ENCODE data around the gene POLR2C. TPM values are rescaled to one million over a fixed set of nuclear protein-coding genes. Genes with fewer than 3 reads are reported as not detected.

POLR2C gene
- total and polyA plus RNA-seq, 5 donors from 2014 or later = 41.9 to 79.8 (median 46.7) TPM

DNA sequence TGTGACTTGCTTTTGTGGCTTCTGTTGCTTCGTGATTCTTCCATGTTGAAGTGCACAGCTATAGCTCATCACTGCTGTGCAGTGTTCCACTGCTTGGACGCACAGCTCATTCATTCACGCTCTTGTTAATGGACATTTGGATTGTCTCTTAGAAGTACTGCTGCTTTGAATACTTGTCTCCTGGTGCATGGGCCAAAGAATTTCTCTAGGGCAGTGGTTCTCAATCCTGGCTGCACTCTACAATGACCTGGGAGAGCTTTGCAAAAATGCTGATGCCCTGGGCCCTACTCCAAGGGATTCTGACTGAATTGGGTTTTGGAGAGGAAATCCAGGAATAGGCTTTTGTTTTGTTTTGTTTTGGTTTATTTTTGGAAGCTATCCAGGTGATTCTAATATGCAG lies 37.9 kb upstream of the POLR2C start:
- Histone ChIP-seq H3K36me3 (ENCODE audit: control insufficient read depth, insufficient read depth, low read length) (peaks cover 23% of the 10 kb centered on the region), H3K4me1 (ENCODE audit: control insufficient read depth, insufficient read depth, low read length, poor library complexity, severe bottlenecking) (no peaks in the 10 kb centered on the region), H3K27ac (ENCODE audit: insufficient read depth, low read length, poor library complexity, severe bottlenecking) (no peak overlapping the region), H3K27me3 (ENCODE audit: control insufficient read depth, insufficient read depth, low read length) (no peaks in the 10 kb centered on the region), H3K4me3 (ENCODE audit: low read depth, low read length) (no peak overlapping the region), H3K9me3 (ENCODE audit: control insufficient read depth in 2 of 2, low read length in 2 of 2) (no peaks in the 10 kb centered on the region)
- Mint-ChIP-seq H3K9me3 (no peaks in the 10 kb centered on the region), H3K36me3 (peaks cover 20% of the 10 kb centered on the region), H3K27me3 (peaks cover 3% of the 10 kb centered on the region), H3K27ac (peak overlapping the region in 1 of 3 donors; percentile 9), H3K4me3 (no peak overlapping the region), H3K4me1 (peaks cover 0 to 2% (median under 1%) of the 10 kb centered on the region in 4 donors)
- ATAC-seq (ENCODE audit: low read depth in 2 of 2) = no peak
- no peak for DNase-seq

- no peaks in the 10 kb centered on the region for H3K27me3 Mint-ChIP-seq
- H3K36me3 Mint-ChIP-seq = peaks cover 35% of the 10 kb centered on the region
- H3K27ac Mint-ChIP-seq = no peak overlapping the region
- H3K9me3 Mint-ChIP-seq = no peaks in the 10 kb centered on the region
- H3K4me3 ChIP-seq (ENCODE audit: low read depth, low read length) = no peak overlapping the region
- H3K36me3 ChIP-seq (ENCODE audit: control insufficient read depth, insufficient read depth, low read length) = peaks cover 40% of the 10 kb centered on the region
- peaks cover 0 to 4% (median under 1%) of the 10 kb centered on the region in 4 donors for H3K4me1 Mint-ChIP-seq
- no peak overlapping the region for H3K4me3 Mint-ChIP-seq
- H3K4me1 ChIP-seq (ENCODE audit: control insufficient read depth, insufficient read depth, low read length, poor library complexity, severe bottlenecking) = no peaks in the 10 kb centered on the region
- H3K27me3 ChIP-seq (ENCODE audit: control insufficient read depth, insufficient read depth, low read length) = no peaks in the 10 kb centered on the region
- DNase-seq = no peak
- no peak overlapping the region for H3K27ac ChIP-seq (ENCODE audit: insufficient read depth, low read length, poor library complexity, severe bottlenecking)
- no peaks in the 10 kb centered on the region for H3K9me3 ChIP-seq (ENCODE audit: control insufficient read depth in 2 of 2, low read length in 2 of 2)
- ATAC-seq (ENCODE audit: low read depth in 2 of 2) = no peak
Observed at GRCh38 chr16:57426356-57426755, 36.1 kb upstream of the POLR2C start.

- peaks cover 48% of the 10 kb centered on the region for H3K36me3 ChIP-seq (ENCODE audit: control insufficient read depth, insufficient read depth, low read length)
- no peak overlapping the region for H3K27ac Mint-ChIP-seq
Observed at GRCh38 chr16:57427307-57427706, 35.2 kb upstream of the POLR2C start.

DNA sequence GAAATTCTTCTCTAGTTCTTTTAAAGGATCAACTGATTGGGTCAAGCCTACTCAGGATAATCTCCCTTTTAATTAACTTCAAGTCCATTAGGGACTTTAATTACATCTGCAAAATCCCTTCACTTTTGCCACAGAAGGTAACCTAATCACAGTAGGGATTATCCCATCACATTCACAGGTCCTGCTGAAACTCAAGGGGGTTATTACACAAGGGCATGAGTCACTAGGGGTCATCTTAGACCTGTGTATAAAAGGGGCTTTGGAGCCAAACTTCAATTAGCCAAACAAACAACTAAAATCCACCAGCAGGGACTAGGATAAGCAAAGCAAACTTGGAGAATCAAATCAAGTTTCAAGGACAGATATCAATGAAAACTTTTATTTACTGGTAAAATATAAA lies 34.7 kb upstream of the POLR2C start:
- no peak for ATAC-seq (ENCODE audit: low read depth in 2 of 2)
- H3K36me3 Mint-ChIP-seq = peaks cover 42% of the 10 kb centered on the region
- Histone ChIP-seq H3K4me1 (ENCODE audit: control insufficient read depth, insufficient read depth, low read length, poor library complexity, severe bottlenecking) (no peaks in the 10 kb centered on the region), H3K36me3 (ENCODE audit: control insufficient read depth, insufficient read depth, low read length) (peaks cover 53% of the 10 kb centered on the region), H3K9me3 (ENCODE audit: control insufficient read depth in 2 of 2, low read length in 2 of 2) (no peaks in the 10 kb centered on the region), H3K27ac (ENCODE audit: insufficient read depth, low read length, poor library complexity, severe bottlenecking) (no peak overlapping the region), H3K4me3 (ENCODE audit: low read depth, low read length) (no peak overlapping the region), H3K27me3 (ENCODE audit: control insufficient read depth, insufficient read depth, low read length) (no peaks in the 10 kb centered on the region)
- H3K4me1 Mint-ChIP-seq = peaks cover 0 to 4% (median 0%) of the 10 kb centered on the region in 4 donors
- no peak for DNase-seq
- H3K9me3 Mint-ChIP-seq = no peaks in the 10 kb centered on the region
- no peak overlapping the region for H3K27ac Mint-ChIP-seq
- H3K27me3 Mint-ChIP-seq = no peaks in the 10 kb centered on the region
- no peak overlapping the region for H3K4me3 Mint-ChIP-seq

More at GRCh38 chr16:57427307-57427706, 35.2 kb upstream of the POLR2C start:
- no peaks in the 10 kb centered on the region for H3K4me1 ChIP-seq (ENCODE audit: control insufficient read depth, insufficient read depth, low read length, poor library complexity, severe bottlenecking)
- no peak overlapping the region for H3K27ac ChIP-seq (ENCODE audit: insufficient read depth, low read length, poor library complexity, severe bottlenecking)
- H3K4me3 Mint-ChIP-seq = no peak overlapping the region
- peaks cover 37% of the 10 kb centered on the region for H3K36me3 Mint-ChIP-seq
- H3K27me3 ChIP-seq (ENCODE audit: control insufficient read depth, insufficient read depth, low read length) = no peaks in the 10 kb centered on the region
- ATAC-seq (ENCODE audit: low read depth in 2 of 2) (no peak), DNase-seq (no peak)
- no peak overlapping the region for H3K4me3 ChIP-seq (ENCODE audit: low read depth, low read length)
- no peaks in the 10 kb centered on the region for H3K9me3 Mint-ChIP-seq
- H3K9me3 ChIP-seq (ENCODE audit: control insufficient read depth in 2 of 2, low read length in 2 of 2) = no peaks in the 10 kb centered on the region
- no peaks in the 10 kb centered on the region for H3K27me3 Mint-ChIP-seq
- peaks cover 0 to 4% (median under 1%) of the 10 kb centered on the region in 4 donors for H3K4me1 Mint-ChIP-seq

DNA sequence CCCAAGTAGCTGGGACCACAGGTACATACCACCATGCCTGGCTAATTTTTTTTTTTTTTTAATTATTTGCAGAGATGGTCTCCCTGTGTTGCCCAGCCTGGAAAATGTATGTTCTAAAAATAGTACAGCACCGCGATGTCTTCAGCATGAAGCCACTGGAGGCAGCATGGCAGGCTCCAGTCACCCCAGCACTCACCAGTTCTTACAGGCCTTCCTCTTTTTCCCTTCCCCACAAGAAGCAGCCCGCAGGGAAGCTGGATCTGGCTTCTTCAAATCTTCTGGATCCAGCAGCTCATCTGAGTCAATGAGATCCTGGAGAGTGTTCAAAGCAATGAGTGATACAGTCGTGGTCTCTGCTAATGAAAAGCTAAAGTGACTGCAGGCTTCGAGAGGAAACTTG lies 31.5 kb upstream of the POLR2C start:
- no peaks in the 10 kb centered on the region for H3K27me3 Mint-ChIP-seq
- H3K4me3 Mint-ChIP-seq = no peak overlapping the region
- H3K27ac Mint-ChIP-seq = no peak overlapping the region
- Histone ChIP-seq H3K4me1 (ENCODE audit: control insufficient read depth, insufficient read depth, low read length, poor library complexity, severe bottlenecking) (no peaks in the 10 kb centered on the region), H3K27me3 (ENCODE audit: control insufficient read depth, insufficient read depth, low read length) (no peaks in the 10 kb centered on the region), H3K36me3 (ENCODE audit: control insufficient read depth, insufficient read depth, low read length) (peaks cover 80% of the 10 kb centered on the region), H3K9me3 (ENCODE audit: control insufficient read depth in 2 of 2, low read length in 2 of 2) (no peaks in the 10 kb centered on the region), H3K27ac (ENCODE audit: insufficient read depth, low read length, poor library complexity, severe bottlenecking) (no peak overlapping the region), H3K4me3 (ENCODE audit: low read depth, low read length) (no peak overlapping the region)
- DNase-seq (no peak), ATAC-seq (ENCODE audit: low read depth in 2 of 2) (no peak)
- peaks cover 0 to 4% (median 1%) of the 10 kb centered on the region in 4 donors for H3K4me1 Mint-ChIP-seq
- no peaks in the 10 kb centered on the region for H3K9me3 Mint-ChIP-seq
- H3K36me3 Mint-ChIP-seq = peaks cover 58% of the 10 kb centered on the region

DNA sequence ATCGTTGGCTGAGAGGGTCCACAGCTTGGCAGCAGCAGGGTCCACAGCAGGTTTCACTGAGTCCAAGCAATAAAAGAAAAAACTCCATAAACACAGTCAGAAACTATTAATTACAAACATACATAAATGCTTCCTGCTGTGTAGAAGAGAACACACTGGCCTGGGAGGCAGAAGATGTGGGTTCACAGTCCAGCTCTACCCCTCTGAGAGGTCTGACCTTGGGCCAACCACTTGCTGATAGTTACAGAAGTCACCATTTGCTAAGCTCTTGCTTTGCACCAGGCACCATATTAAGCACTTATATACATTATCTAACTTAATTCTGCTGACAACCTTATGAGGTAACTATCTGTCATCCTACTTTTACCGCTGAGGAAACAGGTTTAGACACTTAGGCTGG lies 30.0 kb upstream of the POLR2C start:
- H3K9me3 Mint-ChIP-seq = no peaks in the 10 kb centered on the region
- ATAC-seq (ENCODE audit: low read depth in 2 of 2) = no peak
- Histone ChIP-seq H3K4me1 (ENCODE audit: control insufficient read depth, insufficient read depth, low read length, poor library complexity, severe bottlenecking) (no peaks in the 10 kb centered on the region), H3K9me3 (ENCODE audit: control insufficient read depth in 2 of 2, low read length in 2 of 2) (no peaks in the 10 kb centered on the region), H3K27me3 (ENCODE audit: control insufficient read depth, insufficient read depth, low read length) (no peaks in the 10 kb centered on the region), H3K4me3 (ENCODE audit: low read depth, low read length) (no peak overlapping the region), H3K36me3 (ENCODE audit: control insufficient read depth, insufficient read depth, low read length) (peaks cover 80% of the 10 kb centered on the region), H3K27ac (ENCODE audit: insufficient read depth, low read length, poor library complexity, severe bottlenecking) (no peak overlapping the region)
- peaks cover 56% of the 10 kb centered on the region for H3K36me3 Mint-ChIP-seq
- peaks cover 0 to 4% (median 1%) of the 10 kb centered on the region in 4 donors for H3K4me1 Mint-ChIP-seq
- H3K27ac Mint-ChIP-seq = peak overlapping the region in 2 of 3 donors; percentile 22 to 44
- no peak overlapping the region for H3K4me3 Mint-ChIP-seq
- DNase-seq = no peak
- no peaks in the 10 kb centered on the region for H3K27me3 Mint-ChIP-seq

- H3K27ac Mint-ChIP-seq = peak overlapping the region in 2 of 3 donors; percentile 14 to 44
- Histone ChIP-seq H3K4me3 (ENCODE audit: low read depth, low read length) (no peak overlapping the region), H3K4me1 (ENCODE audit: control insufficient read depth, insufficient read depth, low read length, poor library complexity, severe bottlenecking) (no peaks in the 10 kb centered on the region), H3K27me3 (ENCODE audit: control insufficient read depth, insufficient read depth, low read length) (no peaks in the 10 kb centered on the region), H3K9me3 (ENCODE audit: control insufficient read depth in 2 of 2, low read length in 2 of 2) (no peaks in the 10 kb centered on the region), H3K36me3 (ENCODE audit: control insufficient read depth, insufficient read depth, low read length) (peaks cover 79% of the 10 kb centered on the region), H3K27ac (ENCODE audit: insufficient read depth, low read length, poor library complexity, severe bottlenecking) (no peak overlapping the region)
- no peak overlapping the region for H3K4me3 Mint-ChIP-seq
- H3K4me1 Mint-ChIP-seq = peaks cover 0 to 4% (median 1%) of the 10 kb centered on the region in 4 donors
- ATAC-seq (ENCODE audit: low read depth in 2 of 2) = no peak
- no peaks in the 10 kb centered on the region for H3K9me3 Mint-ChIP-seq
- H3K27me3 Mint-ChIP-seq = no peaks in the 10 kb centered on the region
- peaks cover 54% of the 10 kb centered on the region for H3K36me3 Mint-ChIP-seq
- DNase-seq = no peak
Observed at GRCh38 chr16:57432989-57433388, 29.5 kb upstream of the POLR2C start.

DNA sequence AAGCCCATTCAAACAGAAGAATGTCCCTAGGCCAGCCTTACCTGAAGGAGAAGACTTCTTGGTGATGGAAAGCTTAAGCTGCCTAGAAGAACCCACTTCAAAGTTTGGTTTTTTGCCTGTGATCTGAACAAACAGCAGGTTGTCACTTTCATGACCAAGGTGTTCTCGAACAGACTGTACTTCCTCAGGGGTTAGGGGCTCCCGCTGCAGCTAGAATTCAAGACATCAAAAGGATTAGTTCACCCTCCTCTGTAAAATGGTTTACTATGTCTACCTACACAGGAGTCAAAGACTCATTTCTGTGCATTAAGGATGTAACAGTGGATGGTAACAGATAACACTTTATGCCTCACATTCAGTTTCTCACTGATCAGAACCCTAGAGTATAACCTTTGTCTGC lies 28.5 kb upstream of the POLR2C start:
- no peaks in the 10 kb centered on the region for H3K9me3 ChIP-seq (ENCODE audit: control insufficient read depth in 2 of 2, low read length in 2 of 2)
- no peaks in the 10 kb centered on the region for H3K27me3 Mint-ChIP-seq
- no peak for ATAC-seq (ENCODE audit: low read depth in 2 of 2)
- H3K36me3 Mint-ChIP-seq = peaks cover 55% of the 10 kb centered on the region
- H3K27ac ChIP-seq (ENCODE audit: insufficient read depth, low read length, poor library complexity, severe bottlenecking) = no peak overlapping the region
- peaks cover 2 to 9% (median 3%) of the 10 kb centered on the region in 4 donors for H3K4me1 Mint-ChIP-seq
- no peaks in the 10 kb centered on the region for H3K9me3 Mint-ChIP-seq
- no peak overlapping the region for H3K4me3 Mint-ChIP-seq
- no peaks in the 10 kb centered on the region for H3K4me1 ChIP-seq (ENCODE audit: control insufficient read depth, insufficient read depth, low read length, poor library complexity, severe bottlenecking)
- peak overlapping the region in 1 of 3 donors; percentile 65 for H3K27ac Mint-ChIP-seq
- H3K27me3 ChIP-seq (ENCODE audit: control insufficient read depth, insufficient read depth, low read length) = no peaks in the 10 kb centered on the region
- DNase-seq = no peak
- no peak overlapping the region for H3K4me3 ChIP-seq (ENCODE audit: low read depth, low read length)
- H3K36me3 ChIP-seq (ENCODE audit: control insufficient read depth, insufficient read depth, low read length) = peaks cover 77% of the 10 kb centered on the region
